ENCODE measurements around the gene EEF1A1.
A peak's percentile ranks its signal among the peaks of the same experiment; 100 is the strongest.
"Not testable (repeated sequence)": the region's sequence is repeated elsewhere in the genome, so short reads cannot be mapped to it uniquely, and the experiment has no call there.

The EEF1A1 gene

DNA sequence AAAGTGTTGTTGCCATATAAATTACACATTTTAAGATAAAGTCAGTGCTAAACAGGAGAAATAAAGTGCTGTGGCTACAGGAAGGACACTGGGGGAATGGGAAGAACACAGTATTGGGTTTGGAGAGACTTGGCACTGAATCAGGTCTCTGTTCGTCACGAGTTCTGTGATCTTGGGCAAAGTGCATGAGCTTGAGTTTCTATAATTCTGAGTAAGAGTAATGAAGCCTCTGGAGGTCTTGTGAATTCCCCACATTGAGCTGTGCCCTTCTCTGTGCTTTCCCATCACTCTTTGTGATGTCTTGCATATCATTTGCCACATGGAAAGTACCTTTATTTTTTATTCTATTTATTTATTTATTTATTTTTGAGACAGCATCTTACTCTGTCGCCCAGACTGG lies 16.8 kb upstream of the EEF1A1 start:
- DNase-seq (ENCODE audit: low read depth), result no peak

DNA sequence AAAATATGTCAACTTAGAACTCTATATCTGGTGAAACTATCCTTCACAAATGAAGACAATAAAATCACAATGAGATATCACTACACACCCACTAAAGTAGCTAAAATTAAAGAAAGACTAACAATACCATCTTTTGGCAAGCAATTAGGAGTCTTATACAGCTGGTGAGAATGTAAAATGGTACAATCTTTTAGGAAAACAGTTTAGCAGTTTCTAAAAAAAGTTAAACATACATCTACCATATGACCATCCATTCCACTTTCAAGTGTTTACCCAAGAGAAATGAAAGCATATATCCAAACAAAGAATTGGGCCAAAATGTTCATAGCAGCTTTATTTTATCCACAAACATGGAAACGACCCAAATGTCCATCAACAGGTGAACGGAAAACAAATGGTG lies 13.8 kb upstream of the EEF1A1 start:
- no peak for DNase-seq (ENCODE audit: low read depth)

DNA sequence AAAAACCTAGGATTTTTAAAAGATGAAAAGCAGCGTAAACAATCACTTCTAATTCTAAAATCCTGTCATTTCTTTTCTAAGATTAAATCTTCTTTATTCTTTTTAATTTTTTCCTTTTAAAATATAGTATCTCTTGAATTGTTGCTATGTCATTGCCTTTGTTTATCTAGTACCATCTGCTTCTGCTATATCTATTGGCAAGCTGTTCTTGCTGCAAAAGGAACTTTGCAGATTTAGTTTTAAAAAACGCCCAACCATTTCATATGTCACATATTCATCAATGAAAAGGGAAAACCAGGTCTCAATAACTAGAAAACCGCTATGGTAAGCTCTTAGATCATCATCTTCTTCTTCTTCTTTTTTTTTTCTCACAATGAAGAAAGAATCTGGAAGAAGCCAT lies 11.5 kb upstream of the EEF1A1 start:
- no peak for DNase-seq (ENCODE audit: low read depth)

DNA sequence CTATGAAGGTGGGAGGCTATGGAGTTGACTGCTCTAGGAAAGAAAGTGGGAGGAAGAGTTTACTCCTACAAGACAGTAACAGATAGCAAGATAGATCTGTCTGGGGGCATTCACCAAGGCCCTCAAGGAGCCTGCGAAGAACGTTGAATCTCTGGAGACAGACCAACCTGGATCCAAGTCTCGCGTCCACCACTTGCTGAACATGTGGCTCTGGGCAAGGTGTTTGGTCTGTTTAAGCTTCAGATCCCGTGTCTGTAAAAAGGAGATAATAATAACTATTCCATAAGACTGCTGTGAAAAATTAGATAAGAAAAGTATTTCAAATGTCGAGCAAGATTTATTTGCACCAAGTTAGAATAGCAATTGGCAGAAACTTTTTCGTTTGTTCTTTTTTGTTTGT lies 8.1 kb upstream of the EEF1A1 start:
- no peak for DNase-seq (ENCODE audit: low read depth)

DNA sequence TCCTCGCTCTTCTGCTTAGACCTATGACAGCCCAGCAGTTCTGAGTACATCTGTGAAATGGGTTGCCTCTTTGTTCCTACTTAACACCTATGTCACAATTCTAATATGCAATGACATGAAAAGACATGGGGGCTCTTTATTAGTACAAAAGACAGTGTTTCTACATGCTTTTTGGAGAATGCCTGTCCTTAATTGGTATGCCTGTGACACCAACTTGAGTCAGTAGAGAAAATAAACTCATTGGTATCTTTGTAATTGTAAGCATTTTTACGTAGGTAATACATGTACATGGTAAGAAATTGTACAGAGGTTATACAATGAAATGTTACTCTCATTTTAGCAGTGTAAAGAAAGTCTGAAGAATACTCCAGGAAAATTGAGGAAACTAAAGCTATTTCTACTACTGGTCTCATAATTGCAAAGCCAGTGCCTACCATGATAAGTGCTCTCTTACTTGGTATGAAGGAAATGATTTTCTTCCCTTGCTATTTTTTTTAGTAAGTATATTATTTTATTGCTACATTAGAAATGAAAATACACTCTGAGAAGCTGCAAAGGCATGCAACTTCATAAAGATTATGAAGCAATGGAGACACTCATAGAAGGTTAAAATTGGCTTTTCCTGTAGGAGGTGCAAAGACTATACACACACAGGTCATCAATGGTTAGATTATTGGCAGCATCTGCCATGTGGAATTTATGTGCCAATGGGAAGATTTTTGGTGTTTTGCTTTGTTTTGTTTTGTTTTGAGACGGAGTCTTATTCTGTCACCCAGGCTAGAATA lies 4.9 kb upstream of the EEF1A1 start:
- DNase-seq (ENCODE audit: low read depth), result no peak

DNA sequence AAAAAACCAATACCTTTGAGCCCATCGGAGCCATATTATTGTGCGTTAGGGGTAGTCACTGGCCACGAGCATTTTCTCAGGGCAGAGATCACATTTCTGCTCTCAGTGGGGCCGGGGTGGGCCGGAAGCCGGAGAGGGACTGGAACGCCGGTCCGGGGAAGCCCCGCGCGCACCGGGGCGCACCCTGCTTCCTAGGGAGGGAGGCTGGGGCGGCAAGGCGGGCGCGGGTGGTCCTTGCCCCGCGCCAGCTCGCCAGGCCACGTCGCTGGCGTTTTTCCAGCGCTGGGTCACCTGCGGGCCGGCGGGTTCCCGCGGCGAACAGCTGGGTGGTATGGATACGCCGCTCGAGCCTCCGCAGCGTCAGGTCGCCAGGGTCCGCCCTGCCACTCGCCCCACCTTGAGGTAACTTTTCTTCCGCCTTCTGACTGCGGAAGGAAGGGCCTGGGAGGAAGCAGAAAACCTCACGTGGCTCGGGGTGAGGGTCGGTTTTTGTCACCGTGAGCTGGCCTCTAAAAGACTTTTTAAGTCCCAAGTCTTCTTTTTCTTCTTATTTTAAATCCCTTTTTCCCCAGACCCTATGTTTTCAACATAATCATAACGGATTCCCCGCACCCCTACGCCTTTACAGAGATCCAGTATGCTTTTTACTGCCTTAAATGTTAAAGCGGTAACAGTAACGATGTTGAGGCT lies 2.7 kb upstream of the EEF1A1 start:
- DNase-seq (ENCODE audit: low read depth), result no peak

DNA sequence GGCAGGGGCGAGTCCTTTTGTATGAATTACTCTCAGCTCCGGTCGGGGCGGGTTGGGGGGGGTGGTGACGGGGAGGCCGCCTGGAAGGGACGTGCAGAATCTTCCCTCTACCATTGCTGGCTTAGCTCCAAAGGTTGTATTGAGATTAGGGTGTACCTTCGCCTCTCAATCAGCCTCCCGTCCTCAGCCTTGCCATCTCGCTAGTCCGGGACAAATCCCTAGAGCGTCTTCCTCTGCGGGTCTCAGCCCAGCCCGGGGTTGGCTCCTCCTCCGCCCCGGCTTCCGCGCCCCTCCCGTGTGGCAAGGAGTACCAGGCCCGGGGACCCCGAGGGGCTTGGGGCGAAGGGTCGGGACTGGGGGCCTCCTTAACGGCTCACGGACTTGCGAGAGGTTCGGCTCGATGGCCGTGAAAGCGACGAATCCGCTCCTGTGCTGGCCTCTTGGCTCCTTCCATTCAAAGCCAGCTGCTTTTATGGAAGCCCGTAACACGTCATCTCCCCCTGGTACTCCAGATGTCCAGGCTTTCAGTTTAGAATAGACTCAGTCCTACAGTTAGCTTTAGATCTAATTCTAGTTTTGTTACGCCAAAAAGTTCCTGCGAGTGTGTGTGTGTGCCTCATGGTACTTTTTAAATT lies 636 bp upstream of the EEF1A1 start:
- peak; percentile 80 for DNase-seq (ENCODE audit: low read depth)

DNA sequence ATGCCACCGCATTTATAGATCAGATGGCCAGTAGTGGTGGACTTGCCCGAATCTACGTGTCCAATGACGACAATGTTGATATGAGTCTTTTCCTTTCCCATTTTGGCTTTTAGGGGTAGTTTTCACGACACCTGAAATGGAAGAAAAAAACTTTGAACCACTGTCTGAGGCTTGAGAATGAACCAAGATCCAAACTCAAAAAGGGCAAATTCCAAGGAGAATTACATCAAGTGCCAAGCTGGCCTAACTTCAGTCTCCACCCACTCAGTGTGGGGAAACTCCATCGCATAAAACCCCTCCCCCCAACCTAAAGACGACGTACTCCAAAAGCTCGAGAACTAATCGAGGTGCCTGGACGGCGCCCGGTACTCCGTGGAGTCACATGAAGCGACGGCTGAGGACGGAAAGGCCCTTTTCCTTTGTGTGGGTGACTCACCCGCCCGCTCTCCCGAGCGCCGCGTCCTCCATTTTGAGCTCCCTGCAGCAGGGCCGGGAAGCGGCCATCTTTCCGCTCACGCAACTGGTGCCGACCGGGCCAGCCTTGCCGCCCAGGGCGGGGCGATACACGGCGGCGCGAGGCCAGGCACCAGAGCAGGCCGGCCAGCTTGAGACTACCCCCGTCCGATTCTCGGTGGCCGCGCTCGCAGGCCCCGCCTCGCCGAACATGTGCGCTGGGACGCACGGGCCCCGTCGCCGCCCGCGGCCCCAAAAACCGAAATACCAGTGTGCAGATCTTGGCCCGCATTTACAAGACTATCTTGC lies 725 bp downstream of the EEF1A1 start:
- peak; percentile 47 for DNase-seq (ENCODE audit: low read depth)

DNA sequence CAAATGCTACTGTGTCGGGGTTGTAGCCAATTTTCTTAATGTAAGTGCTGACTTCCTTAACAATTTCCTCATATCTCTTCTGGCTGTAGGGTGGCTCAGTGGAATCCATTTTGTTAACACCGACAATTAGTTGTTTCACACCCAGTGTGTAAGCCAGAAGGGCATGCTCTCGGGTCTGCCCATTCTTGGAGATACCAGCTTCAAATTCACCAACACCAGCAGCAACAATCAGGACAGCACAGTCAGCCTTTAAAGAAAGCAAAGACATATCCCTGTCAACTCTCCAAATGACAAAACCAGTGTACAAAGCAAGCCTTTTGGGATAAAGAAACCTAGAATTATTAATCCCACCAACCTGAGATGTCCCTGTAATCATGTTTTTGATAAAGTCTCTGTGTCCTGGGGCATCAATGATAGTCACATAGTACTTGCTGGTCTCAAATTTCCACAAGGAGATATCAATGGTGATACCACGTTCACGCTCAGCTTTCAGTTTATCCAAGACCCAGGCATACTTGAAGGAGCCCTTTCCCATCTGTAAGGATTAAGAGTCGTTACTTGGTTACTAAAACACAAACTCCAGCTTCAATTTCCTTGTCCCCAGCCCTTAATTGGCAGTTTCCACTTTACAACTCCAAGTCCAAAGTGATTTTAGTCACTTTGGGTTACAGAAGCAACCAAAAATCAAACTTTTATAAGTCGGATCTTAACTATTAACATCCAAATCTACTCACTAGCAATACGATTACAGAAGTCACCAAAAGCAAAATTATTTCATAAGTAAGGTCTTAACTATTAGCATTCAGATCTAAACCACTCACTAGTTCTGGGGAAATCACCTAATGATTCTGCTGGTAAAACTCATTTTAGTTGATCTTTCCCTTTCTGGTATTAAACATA lies 1.6 kb downstream of the EEF1A1 start:
- DNase-seq (ENCODE audit: low read depth), result not testable (repeated sequence)

DNA sequence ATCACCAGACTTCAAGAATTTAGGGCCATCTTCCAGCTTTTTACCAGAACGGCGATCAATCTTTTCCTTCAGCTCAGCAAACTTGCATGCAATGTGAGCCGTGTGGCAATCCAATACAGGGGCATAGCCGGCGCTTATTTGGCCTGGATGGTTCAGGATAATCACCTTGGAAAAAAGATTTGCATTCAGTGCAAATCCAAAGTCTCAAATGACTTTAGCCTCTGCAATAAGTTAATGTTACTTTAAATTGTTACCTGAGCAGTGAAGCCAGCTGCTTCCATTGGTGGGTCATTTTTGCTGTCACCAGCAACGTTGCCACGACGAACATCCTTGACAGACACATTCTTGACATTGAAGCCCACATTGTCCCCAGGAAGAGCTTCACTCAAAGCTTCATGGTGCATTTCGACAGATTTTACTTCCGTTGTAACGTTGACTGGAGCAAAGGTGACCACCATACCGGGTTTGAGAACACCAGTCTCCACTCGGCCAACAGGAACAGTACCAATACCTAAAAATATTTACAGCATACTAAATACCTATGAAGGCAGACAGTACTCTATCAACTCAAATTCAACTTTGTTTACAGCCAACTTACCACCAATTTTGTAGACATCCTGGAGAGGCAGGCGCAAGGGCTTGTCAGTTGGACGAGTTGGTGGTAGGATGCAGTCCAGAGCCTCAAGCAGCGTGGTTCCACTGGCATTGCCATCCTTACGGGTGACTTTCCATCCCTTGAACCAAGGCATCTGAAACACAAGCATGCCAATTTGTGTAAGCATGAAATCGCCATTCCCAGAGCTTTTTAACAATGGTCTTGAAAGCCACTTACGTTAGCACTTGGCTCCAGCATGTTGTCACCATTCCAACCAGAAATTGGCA lies 2.5 kb downstream of the EEF1A1 start:
- not testable (repeated sequence) for DNase-seq (ENCODE audit: low read depth)

DNA sequence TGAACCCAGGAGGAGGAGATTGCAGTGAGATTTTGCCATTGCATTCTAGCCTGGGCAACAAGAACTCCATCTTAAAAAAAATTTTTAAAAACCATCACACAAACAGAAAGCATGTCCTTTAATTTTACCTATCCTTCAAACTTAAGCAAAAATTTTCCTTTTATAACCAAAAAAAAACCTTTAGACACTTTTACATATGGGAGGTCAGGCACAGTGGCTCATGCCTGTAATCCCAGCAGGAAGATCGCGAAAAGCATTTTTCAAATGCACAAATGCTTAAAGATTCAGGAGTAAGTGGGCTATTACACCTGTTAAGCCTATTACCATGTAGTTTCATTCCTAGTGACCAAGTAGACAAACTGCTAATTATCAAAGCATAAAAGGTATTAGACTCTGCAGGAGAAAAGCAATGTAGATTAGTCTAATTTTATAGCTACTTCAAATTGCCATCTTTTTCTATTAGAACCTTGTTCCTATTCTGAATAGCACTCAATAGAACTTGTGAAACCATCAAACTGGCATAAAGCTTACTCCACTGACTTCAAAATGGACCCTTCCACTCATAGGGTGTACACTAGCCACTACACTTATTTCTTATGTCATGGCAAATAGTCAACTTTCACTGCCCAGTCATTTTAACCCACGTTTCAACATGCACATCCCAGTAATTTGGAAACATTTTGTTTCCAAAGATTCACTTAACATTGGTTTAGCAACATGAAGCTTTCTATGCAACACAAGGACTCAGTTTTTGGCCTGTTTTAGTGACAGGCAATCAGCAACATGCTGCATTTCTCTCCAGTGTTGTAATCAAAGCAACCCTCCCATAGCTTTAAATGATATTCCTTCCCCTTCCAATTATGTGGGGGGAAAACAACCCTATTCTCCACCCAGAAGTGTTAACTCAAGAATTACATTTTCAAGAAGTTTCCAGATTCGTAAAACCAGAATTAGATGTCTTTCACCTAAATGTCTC lies 4.0 kb downstream of the EEF1A1 start:
- DNase-seq (ENCODE audit: low read depth), result no peak

DNA sequence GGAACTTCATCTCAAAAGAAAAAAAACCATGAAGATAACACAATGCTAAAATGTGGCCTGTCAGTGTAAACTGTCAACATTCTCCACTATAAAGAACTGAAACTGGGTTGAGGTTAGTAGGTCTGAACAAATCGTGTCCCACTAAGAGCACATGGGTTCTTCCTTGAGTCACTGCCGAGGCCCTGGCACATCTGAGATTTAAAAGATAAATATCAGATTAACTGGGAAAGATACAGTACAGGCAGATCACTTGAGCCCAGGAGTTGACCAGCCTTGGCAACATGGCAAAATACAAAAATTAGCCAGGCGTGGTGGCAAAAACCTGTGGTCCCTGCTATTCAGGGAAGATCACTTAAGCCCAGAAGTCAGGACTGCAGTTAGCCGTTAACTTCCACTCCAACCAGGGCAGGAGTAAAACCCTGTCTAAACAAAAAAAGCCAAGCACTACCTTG lies 5.6 kb downstream of the EEF1A1 start:
- no peak for DNase-seq (ENCODE audit: low read depth)

DNA sequence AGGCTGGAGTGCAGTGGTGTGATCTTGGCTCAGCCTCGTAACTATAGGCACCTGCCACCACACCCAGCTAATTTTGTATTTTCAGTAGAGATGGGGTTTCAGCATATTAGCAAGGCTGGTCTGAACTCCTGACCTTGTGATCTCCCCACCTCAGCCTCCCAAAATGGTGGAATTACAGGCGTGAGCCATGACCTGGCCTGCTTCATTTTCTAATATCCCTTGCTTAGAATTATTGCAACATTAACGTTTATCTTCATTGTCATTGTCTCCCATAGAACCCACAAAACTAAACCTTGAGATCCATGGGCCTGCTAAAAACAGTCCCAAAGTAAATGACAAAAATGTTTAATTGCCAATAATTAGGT lies 6.1 kb downstream of the EEF1A1 start:
- no peak for DNase-seq (ENCODE audit: low read depth)

DNA sequence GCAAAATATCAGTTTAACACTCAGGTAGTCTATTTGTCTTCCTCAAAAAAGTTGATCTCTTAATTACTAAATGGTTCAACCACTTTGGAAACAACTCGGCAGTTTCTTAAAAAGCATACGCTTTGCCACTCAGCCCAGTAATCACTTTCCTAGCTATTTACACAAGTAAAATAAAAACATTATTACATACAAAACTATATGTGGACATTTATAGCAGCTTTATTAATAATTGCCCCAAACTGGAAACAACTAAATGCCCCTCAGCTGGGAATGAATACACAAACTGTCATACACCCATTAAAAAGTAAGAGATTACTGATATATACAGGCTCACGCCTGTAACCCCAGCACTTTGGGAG lies 7.4 kb downstream of the EEF1A1 start:
- no peak for DNase-seq (ENCODE audit: low read depth)

DNA sequence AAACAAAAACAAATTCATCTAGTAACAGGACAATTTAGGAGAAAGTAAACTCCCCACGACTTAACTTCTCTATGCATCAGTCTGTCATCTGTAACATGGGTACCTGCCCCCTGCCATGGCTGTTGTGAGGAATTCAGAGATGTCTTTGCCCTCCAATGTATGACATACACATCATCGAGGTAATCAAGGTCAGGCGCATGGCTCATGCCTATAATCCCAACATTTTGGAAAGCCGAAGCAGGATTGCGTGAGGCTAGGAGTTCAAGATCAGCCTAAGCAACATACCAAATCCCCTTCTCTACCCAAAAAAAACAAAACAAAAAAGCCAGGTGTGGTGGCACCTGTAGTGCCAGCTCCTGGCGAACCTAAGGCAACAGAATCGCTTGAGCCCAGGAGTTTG lies 9.0 kb downstream of the EEF1A1 start:
- DNase-seq (ENCODE audit: low read depth), result no peak

DNA sequence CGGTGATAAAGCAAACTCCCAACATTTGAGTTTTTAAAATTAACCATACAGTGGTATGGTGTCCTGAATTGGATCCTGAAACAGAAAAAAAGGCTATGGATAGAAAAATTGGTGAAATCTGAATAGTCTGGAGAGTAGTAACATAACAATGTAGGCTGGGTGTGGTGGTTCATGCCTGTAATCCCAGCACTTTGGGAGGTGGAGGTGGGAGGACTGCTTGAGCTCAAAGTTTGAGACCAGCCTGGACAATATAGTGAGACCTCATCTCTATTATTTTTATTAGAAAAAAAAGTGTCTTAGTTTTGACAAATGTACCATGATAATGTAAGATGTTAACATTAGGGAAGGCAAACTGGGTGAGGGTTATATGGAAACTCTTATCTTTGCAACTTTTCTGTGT lies 11.0 kb downstream of the EEF1A1 start:
- DNase-seq (ENCODE audit: low read depth), result no peak

DNA sequence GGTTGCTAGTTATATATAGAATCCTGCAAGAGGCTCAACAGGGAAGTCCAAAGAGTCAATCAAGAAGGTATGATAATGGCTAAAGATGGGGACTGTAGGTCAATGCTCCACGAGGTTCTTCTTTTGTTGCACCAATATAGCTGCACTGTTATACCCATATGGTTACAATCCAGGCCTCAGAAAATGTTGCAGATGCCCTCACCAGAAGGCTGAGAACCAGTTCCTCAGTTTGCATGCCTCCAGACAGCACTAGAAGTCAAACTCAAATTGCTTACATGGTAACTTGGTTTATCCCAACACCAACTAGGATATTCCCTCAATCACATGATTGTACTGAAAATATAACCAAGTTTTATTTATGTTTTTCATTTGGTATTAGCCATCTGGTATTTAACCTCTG lies 12.1 kb downstream of the EEF1A1 start:
- DNase-seq (ENCODE audit: low read depth), result no peak

DNA sequence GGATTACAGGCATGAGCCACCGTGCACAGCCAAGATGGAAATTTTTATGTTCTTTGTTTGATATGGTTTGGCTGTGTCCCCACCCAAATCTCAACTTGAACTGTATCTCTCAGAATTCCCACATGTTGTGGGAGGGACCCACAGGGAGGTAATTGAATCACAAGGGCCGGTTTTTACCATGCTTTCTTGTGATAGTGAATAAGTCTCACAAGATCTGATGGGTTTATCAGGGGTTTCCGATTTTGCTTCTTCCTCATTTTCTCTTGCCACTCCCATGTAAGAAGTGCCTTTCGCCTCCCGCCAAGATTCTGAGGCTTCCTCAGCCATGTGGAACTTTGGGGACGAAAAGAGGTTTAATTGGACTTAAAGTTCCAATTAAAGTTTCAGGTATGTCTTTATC lies 14.6 kb downstream of the EEF1A1 start:
- no peak for DNase-seq (ENCODE audit: low read depth)

DNA sequence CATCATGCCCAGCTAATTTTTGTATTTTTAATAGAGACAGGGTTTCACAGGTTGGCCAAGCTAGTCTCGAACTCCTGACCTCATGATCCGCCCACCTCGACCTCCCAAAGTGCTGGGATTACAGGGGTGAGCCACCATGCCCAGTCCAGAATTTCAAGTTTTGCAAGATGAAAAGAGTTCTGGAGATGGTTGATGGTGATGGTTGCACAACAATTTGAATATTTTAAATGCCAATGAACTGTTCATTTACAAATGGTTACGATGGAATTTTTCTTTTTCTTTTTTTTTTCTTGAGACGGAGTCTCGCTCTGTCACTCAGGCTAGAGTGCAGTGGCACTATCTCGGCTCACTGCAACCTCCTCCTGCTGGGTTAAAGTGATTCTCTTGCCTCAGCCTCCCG lies 15.1 kb downstream of the EEF1A1 start:
- not testable (repeated sequence) for DNase-seq (ENCODE audit: low read depth)

All from GM04504 (cell line).